ENCODE measurements around the gene FAM83D. TPM values are rescaled to one million over a fixed set of nuclear protein-coding genes. Genes with fewer than 3 reads are reported as not detected.

Gene FAM83D
- total RNA-seq: 1 to 10 TPM in 3 of 4 donors, under 1 TPM in 1; 0.93 to 3.2 (median 1.3) TPM

- DNase-seq (ENCODE audit: low spot score) (peak; percentile 86), ATAC-seq (ENCODE audit: low FRiP score) (peak; percentile 96)
- TF ChIP-seq, protein P1, sequence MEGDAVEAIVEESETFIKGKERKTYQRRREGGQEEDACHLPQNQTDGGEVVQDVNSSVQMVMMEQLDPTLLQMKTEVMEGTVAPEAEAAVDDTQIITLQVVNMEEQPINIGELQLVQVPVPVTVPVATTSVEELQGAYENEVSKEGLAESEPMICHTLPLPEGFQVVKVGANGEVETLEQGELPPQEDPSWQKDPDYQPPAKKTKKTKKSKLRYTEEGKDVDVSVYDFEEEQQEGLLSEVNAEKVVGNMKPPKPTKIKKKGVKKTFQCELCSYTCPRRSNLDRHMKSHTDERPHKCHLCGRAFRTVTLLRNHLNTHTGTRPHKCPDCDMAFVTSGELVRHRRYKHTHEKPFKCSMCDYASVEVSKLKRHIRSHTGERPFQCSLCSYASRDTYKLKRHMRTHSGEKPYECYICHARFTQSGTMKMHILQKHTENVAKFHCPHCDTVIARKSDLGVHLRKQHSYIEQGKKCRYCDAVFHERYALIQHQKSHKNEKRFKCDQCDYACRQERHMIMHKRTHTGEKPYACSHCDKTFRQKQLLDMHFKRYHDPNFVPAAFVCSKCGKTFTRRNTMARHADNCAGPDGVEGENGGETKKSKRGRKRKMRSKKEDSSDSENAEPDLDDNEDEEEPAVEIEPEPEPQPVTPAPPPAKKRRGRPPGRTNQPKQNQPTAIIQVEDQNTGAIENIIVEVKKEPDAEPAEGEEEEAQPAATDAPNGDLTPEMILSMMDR (IDR thresholded peaks at IDR 0.05): peak in 1 of 3 donors; percentile 26
These were observed at the start of gene FAM83D for GRCh38 chr20:38926142-38926933. Gene FAM83D, plus strand, starts transcription at chr20:38926417. Its CDS starts 26 bp downstream, at chr20:38926443.

DNA sequence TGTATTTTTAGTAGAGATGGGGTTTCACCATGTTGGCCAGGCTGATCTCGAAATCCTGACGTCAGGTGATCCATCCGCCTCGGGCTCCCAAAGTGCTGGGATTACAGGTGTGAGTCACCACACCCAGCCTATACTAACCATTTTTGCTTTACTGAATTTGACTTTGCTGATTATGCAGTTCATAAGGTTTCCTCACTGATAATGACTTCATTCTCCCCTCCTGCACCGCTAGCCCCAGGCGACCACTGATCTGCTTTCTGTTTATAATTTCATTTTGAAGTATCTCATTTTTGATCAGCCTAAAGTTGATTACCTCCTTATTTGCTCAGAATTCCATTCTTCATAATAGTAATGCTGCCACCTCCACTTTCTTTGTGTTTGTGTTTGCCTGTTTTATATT lies 48.7 kb upstream of the FAM83D start:
- no peak for DNase-seq (ENCODE audit: low spot score)
- no peak for ATAC-seq (ENCODE audit: low FRiP score)

DNA sequence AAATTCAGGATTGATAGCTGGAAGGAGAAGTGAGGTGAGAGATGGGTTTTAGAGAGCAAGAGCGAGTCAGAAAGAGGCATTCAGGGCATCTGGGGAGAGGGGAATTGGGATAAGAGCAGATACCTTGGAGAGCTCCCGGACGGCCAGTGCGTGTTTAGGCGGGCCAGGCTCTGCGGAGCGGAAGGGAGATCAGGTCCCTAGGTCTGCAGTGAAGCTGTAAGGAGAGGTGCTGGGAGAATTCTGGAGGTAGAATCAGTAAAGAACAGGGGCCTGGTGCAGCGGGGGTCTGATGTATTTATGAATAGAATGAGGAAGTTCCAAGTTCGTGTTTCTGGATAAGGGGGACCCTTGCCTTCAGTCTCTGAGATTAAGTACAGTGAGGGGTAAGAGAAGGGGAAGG lies 47.4 kb upstream of the FAM83D start:
- TF ChIP-seq, protein P1 (IDR thresholded peaks at IDR 0.05): no peak
- DNase-seq (ENCODE audit: low spot score): no peak
- ATAC-seq (ENCODE audit: low FRiP score): no peak

More for the DNA sequence above, 48.7 kb upstream of the FAM83D start:
- TF ChIP-seq, protein P1 (IDR thresholded peaks at IDR 0.05): no peak

DNA sequence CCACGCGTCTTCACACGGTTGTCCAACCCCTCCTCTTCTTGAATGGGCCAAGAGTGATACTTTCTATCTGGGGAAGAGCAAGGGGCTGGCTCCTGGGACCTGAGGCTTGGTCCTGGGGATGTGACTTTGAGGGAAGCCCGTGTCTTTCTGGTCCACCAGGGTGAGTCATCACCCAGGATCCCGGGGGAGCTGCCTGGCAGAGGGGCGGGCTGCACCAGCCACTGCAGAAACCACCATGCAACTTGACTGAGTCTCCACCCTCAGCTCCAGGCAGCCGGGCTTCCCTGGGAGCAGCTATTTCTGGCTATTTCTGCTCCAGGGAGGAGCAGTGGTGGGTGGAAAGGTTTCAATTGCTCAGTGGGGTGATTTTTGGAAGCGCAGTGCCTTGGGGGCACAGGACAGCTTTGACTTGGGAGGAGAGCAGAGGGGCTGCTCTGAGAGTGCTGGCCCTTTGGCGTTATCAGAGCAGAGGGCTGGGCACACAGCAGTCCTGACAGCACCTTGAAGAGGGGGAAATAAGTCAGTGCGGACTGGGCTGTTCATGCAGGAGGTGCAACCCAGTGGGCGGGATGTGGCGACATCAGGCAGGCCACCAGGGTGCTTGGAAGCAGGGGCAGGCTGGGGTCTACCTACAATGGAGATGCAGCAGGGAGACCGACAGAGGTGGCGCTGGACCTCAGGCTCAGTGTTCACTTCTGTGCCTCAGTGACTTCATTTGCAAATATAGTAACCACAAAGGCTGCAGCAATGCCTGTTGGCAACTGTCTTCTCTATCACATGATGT lies 45.1 kb upstream of the FAM83D start:
- no peak for ATAC-seq (ENCODE audit: low FRiP score)
- TF ChIP-seq, protein P1 (IDR thresholded peaks at IDR 0.05): no peak
- no peak for DNase-seq (ENCODE audit: low spot score)

DNA sequence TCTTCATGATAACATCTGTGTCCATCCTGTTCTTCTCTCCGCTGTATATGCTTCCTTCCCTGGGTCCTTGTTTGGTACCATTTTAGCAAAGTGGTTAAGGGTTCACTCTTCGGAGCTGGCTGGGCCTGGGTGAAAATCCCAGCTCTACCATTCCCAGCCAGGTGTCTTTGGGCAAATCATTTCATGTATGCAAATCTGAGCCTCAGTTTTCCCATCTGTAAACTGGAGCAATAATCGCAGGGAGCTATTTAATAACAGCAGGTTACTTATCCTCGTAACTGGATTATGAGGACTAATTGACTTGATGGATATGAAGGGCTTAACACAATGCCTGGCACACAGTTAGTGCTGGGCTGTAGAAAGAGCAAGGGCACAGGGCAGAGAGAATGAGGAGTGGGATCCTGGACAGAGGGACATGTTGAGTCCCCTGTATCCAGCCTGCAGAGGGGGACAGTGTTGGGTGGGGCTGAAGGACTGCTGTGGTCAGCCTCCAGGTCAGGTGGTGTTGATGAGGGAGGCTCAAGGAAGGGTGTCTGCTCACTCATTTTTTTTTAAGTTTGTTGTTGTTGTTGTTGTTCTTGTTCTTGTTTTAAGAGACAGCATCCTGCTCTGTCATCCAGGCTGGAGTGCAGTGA lies 44.3 kb upstream of the FAM83D start:
- ATAC-seq (ENCODE audit: low FRiP score): no peak
- TF ChIP-seq, protein P1 (IDR thresholded peaks at IDR 0.05): no peak
- no peak for DNase-seq (ENCODE audit: low spot score)

- no peak for ATAC-seq (ENCODE audit: low FRiP score)
- TF ChIP-seq, protein P1 (IDR thresholded peaks at IDR 0.05): no peak
- no peak for DNase-seq (ENCODE audit: low spot score)
These were observed 43.6 kb upstream of the FAM83D start for GRCh38 chr20:38882600-38882999.
